ENCODE measurements around the gene CARS1.

CARS1 gene

DNA sequence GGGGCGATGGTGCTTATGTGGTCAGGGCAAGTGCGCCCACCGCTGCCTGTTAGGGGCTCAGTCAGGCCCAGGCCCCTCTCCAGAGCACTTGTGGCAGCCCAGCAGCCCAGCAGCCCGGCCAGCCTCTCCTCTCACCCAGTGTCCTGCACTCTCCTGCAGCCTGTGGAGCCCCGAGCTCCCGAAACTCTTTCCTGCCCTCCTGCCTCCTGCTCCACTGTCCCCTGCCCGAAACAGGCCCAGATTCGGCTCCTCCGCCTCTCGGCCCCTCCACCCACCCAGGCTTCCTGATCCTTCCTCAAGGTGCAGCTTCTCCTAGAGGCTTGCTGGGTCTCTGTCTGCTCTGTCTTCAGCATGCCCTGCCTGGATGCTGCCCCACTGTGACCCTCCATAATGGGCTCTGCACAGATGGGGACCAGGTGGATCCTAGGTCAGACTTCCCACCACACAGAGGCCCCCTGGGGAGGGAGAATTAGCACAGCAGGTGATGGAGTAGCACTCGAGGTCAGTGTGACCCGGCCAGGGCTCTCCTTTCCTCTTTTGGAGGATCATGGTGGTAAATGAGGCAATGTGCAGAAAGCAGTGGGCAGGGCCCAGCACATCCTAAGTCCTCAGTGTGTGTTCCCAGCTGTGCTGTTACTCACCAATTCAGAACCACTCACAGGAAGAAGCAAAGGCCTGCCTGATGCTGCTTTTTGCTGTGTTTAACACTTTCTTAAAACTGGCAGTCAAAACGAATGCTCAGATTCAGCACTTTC, 46.5 kb downstream of the CARS1 start:
- in situ Hi-C loops (cut with MboI; ENCODE audit: low sequenced_read_pairs): no loop called here

DNA sequence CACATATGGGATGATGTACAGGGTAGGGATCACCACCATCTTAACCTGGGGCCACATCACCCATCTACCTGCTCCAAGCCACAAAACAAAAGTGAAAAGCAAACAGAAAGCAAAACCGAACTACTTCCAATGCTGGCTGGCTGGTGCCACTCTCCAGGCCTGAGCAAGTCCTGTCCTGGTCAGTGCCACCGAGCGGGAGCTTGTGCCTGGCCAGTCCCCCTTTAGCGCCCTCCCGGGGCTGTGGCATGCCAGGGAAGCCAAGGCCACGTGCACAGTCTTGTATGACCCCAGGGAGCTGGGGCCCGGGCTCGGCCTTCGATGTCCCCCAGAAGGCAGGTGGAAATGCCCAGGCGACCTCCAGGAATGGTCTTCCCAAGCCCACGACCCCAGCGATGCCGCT, 47.2 kb downstream of the CARS1 start:
- in situ Hi-C loops (cut with MboI; ENCODE audit: low sequenced_read_pairs): no loop called here

DNA sequence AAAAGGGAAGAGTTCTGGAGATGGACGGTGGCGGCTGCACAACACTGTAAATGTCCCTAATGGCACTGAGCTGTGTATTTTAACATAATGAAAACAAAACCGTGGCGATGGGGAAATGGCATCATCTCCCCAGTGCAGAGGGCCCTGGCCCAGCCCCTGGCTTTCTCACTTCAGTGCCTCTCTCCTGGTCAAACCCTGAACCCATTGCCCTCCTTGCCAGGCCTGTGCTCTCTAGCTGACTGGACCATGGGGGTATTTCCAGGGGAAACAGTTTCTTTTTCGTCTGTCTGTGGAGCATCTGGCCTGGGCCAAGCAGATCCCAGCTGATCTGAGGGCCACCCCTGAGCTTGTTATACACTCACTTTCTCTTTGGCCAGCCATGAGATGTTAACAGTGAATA, 47.7 kb downstream of the CARS1 start:
- in situ Hi-C loops (cut with MboI; ENCODE audit: low sequenced_read_pairs): no loop called here

DNA sequence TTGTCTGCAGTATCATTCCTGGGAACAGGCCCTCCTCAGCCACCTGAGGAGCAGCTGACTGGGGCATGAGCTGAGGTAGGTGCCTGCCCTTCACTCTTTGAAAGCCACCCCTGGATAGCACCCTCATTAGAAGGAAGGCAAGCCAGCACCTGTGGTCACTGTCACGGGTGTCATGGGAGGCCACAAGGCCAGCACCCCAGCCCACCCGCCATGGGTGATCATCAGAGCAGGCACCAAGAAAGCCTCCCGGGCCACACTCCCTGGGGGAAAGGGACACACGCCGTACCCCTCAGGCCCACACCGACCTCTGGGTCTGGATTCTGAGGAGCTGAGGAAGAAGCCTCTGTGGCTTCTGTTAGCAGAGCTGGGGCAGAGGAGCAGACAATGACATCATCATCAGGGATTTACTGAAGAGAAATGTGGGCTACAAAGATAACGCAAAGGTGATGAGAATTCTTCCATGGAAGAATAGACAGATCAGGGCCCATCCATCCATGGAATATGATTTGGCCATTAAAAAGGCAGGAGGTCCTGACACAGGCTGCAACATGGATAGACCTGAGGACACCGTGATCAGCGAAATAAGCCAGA, 48.4 kb downstream of the CARS1 start:
- in situ Hi-C loops (cut with MboI; ENCODE audit: low sequenced_read_pairs): no loop called here

DNA sequence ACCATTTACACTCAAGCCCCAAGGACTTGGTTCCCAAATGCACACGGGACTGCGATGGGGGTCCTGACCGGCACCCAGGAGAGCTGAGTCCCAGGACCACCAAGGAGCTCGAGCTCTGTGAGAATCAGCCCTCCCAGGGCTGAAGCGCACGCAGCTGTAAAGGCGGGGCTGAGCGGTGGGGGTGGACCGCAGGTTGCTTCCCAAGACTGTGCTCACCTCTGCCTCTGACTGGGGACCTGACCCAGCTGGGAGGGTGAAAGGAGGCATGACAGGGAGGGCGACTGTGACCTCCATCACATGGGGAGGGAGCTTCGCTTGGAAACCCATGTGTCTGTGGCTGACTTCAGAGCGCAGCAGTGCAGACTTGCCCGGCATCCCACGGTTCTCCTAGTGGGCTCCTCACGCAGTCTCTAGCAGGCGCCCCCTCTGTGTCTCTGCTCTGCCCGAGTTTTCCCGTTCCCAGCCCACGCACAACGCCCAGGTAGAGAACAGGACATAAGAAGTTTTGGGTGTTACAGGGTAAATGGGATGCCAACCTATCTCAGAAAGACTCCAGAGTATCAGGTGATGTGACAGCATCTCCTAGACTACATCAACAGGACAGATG, 49.7 kb downstream of the CARS1 start:
- in situ Hi-C loops (cut with MboI; ENCODE audit: low sequenced_read_pairs): no loop called here

DNA sequence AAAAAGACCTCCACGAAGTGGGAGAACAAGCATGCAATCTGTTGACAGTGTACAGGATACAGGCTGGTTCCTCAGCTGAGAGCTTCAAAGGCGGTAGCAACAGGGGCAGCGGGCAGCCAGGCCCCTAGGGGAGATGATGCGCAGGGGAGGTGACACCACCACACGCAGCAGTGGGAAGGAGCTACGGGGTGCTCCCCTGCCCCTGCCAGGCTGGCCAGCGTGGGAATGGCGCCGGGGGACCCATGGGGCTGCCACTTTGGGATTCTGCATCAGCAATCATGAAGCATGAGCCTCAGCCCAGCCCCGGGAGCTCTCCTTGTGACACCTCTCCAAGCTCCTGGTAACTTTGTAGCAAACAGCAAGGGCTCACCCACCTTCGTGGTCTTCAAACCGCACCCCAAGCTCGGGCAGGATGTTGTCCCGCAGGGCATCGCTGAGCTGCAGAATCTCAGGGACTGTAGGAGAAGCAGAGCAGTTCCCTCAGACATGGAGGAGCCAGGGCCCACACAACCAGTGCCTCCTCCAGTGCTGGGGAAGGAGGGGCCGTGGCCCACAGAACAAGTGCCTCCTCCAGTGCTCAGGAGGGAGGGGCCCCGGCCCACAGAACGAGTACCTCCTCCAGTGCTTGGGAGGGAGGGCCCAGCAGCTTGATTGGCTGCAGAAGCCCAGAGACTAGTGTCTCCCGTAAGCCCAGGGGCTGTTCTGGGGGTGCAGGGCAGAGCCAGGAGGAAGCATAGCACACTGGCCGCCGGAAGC, 50.5 kb downstream of the CARS1 start:
- in situ Hi-C loops (cut with MboI; ENCODE audit: low sequenced_read_pairs): no loop called here

DNA sequence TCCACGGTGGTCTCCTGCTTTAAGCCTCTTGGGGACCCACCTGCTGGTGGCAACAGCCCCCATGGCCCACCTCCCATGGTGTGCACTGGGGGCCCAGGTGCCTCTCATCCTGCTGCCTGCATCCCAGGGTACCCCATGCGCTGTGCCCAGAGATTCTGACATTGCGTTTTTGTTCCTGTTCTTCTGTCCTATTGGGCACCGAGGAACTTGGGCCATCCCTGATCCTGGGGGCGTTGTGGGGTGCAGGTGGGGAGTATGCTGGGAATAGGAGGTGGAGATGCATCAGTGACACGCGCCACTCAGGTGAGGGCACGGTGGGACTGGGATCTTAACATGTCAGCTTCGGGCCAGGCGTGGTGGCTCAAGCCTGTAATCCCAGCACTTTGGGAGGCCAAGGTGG, 52.7 kb downstream of the CARS1 start:
- in situ Hi-C loops (cut with MboI; ENCODE audit: low sequenced_read_pairs): no loop called here

DNA sequence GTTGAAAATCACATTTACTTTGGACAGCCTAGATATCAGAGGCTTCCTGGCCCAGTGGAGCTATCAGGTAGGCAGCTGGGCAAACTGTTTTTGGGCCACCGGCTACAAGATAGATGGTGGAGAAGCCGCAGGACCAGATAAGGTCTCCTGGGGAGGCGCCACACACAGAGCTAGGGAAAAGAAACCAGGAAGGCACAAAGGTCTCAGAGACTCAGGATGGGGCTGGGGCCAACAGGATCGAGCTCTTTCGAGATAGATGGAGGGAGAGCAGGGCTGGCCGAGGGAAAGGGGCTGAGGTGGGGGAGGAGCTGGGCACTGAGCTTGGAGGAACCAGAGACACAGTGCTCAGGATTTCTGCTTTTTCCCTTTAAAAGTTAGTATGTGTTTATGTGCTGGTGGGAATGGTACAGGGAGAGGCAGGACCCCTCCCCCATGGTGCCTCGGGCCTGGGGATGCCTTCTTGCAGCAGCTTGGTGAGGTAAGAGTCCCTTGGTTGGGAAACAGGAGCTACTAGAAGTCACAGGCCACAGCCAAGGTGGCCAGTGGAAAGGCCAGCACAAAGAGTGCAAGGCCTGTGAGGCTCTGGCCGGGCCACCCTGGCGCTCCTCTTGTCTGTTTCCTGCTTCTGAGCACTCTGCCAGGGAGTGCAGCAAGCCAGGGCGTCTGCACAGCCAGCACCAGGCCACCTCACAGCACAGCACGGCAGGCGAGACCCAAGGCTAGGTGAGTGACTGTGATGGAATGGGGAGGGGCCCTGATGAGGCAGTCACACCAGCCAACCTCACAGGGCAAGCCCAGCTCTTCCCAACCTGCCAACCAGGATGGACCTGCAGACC, 53.6 kb downstream of the CARS1 start:
- in situ Hi-C loops (cut with MboI; ENCODE audit: low sequenced_read_pairs): no loop called here

DNA sequence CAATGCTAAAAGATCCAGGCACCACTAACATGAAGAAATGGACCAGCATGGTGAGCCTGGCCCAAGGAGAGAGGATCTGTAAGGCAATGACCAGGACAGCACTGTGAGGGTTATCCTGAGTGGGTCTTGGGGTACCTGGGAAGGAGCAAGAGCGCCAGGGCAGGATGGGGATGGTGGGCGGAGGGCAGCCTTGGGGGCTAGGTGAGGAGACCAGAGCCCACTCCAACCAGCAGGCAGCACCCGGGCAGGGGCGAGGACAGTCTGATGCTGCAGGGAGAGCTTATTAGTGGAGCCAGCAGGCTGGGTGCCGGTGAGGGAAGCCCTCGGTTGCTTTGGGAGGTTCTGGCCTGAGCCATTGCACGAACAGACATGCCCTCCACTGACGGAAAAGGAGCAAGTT, 54.4 kb downstream of the CARS1 start:
- in situ Hi-C loops (cut with MboI; ENCODE audit: low sequenced_read_pairs): no loop called here

DNA sequence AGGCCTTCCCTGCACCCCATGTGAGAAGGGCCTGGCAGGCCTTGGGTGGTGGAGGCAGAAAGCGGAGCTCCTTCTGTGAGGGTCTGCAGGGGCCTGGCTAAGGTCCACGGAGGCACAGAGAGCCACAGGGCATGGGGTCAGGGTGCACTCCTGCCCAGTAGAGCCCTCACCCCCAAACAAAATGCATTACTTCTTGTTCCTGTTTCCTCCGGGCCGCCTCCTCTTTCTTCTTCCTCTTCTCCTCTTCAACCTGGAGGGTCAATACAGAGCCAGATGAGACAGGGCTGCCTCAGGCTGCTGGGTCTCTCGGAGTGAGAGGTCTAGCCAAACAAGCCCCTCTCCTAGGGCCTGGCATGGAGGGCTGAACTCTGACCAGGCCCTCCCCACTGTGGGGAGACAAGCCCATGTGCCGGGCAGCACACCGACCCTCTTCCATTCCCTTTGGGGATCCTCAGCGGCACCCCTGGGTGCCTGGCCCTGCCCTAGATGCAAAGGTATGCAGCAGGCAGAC, 54.8 kb downstream of the CARS1 start:
- in situ Hi-C loops (cut with MboI; ENCODE audit: low sequenced_read_pairs): no loop called here

DNA sequence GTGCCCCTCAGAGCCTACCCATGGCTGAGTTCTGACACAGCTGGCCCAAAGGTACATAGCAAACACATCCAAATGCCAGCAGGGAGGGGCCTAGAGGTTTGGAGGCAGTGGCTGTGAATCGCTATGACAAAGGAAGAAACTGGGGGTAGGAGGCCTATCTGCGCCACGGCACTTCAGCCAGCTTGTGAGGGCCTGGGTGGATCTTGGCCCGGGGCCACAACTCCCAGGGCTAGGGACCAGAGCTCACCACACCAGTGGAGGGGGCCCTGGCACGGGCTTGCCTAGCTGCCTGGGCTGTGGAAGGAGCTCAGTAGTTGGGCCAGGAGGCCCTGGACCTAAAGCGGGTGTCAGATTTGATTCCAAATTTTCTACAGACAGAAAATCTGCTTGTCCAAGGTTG, 55.7 kb downstream of the CARS1 start:
- in situ Hi-C loops (cut with MboI; ENCODE audit: low sequenced_read_pairs): no loop called here

DNA sequence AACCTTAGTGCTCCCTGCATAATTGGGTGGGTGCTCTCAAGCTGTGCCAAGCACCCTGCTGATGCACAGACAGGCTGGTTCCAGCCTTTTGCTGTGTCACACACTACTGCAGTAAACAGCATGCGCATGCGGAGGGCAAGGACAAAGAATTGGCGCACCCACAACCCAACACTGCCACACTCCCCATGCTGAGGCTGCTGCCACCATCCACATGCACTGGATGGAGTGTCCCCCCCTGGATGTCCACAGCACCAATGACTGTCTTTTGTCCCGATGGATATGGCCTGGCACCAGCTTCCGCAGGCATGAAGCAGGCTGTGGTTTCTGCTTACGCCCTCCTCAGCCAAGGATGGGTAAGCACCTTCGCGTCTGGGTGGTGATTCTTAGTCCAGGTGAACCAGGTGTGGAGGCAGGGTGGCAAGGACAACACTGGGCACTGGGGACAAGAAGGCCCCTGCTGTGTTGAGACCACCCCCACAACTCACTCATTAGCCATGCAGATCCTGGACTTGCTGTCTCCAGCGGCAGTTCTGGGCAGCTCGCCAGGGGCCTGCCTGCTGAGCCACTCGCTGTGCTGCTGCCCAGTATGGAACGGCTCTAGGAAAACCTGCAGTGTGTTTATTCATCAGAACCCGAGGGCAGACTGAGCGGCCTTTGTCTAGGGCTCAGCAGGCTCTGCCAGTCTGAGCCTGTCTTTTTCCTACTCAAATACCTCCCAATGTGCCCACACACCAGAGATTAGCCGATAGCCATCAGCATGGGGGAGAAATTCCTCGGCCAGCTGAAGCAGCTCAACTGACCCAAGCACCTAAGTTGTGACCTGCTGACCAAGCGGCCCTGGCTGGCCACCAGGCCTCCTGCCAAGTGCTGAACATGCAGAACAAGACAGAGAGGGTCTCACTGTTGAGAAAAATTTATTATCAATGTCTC, 56.9 kb downstream of the CARS1 start:
- in situ Hi-C loops (cut with MboI; ENCODE audit: low sequenced_read_pairs): no loop called here

DNA sequence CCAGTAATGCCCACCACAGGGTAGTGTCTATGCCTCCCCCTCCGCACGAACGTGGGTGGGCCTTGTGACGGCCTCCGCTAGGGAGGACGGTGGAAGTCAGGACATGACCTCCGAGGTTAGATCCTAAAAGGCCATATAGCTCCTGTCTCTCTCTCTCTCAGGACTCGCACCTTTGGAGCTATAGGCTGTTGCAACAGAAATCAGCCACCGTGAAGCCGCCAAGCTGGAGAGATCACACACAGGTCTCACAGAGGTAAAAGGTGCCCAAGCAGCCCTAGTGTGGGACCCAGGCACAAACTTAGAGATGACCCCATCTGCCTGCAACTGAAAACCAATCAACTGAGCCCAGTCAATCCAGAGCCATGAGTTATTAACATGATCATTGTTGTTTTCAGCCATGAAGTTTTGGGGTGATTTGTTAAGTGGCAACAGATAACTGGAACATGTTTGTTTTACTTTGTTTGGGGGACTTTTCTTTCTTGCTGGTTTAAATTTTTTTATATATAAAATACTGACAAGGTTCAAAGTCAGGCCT, 57.7 kb downstream of the CARS1 start:
- in situ Hi-C loops (cut with MboI; ENCODE audit: low sequenced_read_pairs): no loop called here

DNA sequence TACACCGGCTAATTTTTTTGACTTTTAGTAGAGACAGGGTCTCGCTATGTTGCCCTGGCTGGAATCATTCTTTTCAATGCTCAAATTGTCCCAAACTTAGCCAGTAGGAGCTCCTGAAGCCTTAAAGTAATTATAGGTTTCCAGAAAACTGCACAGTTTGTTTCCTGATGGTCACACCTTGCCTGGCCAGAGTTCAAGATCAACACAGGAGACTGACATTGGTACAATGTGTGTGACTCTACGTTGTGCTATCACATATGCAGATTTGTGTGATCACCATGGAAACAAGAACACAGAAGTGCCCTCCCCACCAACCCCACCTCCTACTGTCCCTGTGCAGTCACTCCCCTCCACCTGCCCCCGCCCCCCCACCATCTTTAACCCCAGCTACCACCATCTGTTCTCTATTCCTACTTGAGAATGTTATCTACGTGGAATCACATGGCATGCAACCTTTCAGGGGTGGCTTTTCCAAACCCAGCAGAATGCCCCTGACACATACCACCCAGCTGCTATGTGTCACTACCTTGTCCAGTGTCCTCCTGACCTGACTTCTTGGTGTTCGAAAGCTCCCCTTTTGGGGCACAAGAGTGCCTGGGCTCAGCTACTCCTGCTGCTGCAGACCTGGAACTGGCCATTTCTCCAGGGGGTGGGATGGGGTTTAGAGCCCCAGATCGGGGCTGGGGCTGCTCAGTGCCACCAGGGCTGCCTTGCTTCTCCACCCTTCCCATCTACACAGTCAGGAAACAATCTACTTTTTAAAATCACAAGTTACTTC, 59.0 kb downstream of the CARS1 start:
- in situ Hi-C loops (cut with MboI; ENCODE audit: low sequenced_read_pairs): no loop called here

DNA sequence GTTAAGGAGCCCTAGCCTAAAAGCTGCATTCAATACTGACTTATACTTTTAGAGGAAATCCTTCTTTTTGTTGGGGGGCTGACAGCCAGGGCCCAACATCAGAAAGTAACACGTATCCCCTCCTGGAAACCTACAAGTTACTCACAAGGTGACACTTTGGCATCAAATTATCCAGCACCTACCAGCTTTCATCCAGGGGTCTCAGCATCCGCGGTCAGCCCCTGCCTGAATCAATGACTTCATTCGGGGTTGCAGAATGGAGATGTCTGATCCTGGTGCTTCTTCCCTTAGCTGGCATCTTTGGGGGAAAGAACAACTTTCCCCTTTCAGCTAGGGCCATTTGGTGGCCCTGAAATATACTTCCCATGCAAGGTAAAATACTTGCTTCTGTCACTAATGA, 59.8 kb downstream of the CARS1 start:
- in situ Hi-C loops (cut with MboI; ENCODE audit: low sequenced_read_pairs): no loop called here

DNA sequence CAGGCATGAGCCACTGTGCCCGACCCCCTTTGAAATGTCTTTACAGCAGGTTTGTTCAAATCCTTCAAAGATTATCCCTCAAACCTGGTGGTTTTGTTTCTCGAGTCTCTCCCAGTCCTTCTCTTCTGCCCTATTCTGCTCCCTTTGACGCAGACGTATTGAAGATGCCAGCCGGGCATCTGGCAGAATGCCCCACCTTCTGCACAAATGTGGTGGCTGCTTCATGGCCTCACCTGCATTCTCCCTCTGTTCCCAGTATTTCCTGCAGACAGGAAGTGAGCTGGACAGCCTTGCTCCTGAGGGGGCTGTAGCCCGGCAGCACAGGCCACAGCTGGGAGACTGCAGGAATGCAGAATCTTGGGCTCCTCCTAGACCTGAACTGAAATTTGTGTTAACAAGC, 60.2 kb downstream of the CARS1 start:
- in situ Hi-C loops (cut with MboI; ENCODE audit: low sequenced_read_pairs): no loop called here

DNA sequence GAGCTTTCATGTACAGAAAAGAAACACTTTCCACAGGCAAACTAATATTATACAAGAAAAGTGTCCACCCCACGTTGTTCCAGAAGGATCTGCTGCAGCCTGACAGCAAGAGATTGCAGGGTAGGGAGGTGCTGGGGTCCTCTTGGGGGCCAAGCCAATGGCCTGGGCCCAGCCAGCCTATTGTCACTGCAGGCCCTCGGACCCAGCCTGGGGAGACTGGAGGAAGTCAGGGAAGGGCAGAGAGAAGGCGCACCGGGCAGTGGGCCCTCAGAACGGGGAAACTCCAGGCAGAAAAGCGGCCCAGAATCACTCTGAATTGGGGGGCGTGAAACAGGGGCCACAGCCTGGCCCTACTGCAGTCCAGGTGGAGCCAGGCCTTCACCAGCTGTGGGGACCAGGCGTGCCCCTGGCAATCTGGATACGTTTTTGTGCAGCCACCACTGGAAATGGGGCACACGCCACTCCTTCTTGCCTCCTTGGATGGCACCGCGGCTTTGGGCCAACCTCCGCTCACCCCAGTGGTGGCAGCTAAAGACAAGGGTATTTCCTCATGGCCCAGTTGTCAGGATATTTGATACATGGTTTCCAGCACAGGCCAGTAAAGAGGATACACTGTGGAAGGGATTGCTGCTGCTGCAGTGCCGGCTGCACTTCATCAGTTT, 61.2 kb downstream of the CARS1 start:
- in situ Hi-C loops (cut with MboI; ENCODE audit: low sequenced_read_pairs): no loop called here

DNA sequence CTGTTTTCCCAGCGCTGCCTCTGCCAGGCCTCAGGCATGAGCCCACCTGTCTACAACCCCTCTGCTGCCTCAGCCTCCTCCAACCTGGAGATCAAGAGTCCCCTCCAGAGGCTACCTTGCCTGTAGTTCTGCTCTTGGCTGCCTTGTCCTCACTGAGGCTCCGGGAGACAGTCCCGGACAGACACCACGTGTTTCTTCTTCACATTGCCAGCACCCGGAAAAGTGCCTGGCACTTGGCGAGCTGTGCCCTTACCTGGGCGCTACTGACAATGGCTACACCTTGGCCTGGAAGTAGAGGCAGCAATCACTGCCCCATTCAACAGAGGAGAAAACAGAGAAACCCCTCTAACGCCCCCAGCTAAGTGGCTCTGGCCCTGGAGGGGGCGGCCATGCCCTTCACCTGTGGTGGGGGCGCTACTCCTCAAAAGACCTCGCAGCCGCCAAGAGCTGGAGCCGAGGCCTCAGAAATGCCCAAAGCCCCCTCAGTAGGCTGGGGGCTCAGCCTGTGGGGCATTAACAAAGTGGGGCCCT, 62.1 kb downstream of the CARS1 start:
- in situ Hi-C loops (cut with MboI; ENCODE audit: low sequenced_read_pairs): no loop called here
